ENCODE measurements around the gene THUMPD1.

THUMPD1 gene

GRCh38 chr16:20689668-20690067 lies 52.0 kb downstream of the THUMPD1 start:
- no peak for DNase-seq

GRCh38 chr16:20683812-20684211 lies 57.8 kb downstream of the THUMPD1 start:
- no peak for DNase-seq
